SU-DHL-6 (cell line): ENCODE data around the gene LRRIQ3.

Experiments used
- CTCF ChIP-seq: fragments of 200-600 bp; sonication (generic); IDR thresholded peaks from one replicate; pipeline ENCODE4 v1.5.1; 2017; ENCODE audit warnings: antibody characterized with exemption, mild to moderate bottlenecking, low read length, moderate library complexity; ENCODE audit not compliant: insufficient read depth, poor library complexity, severe bottlenecking
- EZH2phosphoT487 ChIP-seq: fragments of 200-600 bp; sonication (generic), shearing (Covaris generic); conservative IDR thresholded peaks from 2 replicates; pipeline ENCODE4 v1.6.1; 2018; ENCODE audit warnings: mild to moderate bottlenecking, antibody characterized with exemption, low read length, moderate library complexity, mixed read lengths

DNA sequence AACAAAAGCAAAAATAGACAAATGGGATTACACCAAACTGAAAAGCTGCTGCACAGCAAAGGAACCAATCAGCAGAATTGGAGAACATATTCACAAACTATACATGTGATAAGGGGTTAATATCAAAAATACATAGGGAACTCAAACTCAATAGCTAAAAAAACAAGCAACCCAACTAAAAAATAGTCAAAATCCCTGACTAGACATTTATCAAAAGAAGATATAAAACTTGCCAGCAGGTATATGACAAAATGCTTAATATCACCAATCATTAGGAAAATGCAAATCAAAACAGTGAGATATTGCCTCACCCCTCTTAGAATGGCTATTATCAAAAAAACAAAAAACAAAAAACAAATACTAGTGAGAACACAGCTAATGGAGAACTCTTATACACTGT is 140.3 kb downstream of the LRRIQ3 start:
- TF ChIP-seq CTCF (no peak), EZH2phosphoT487 (no peak)
